Upper lobe of right lung (tissue), 1 donor: ENCODE data around the gene RTEL1. TPM values are rescaled to one million over a fixed set of nuclear protein-coding genes. Genes with fewer than 3 reads are reported as not detected.
A peak's percentile ranks its signal among the peaks of the same experiment; 100 is the strongest.

Experiments
- ATAC-seq: fragments of 200-7000 bp; cut with Tn5 transposase; one replicate; pipeline ENCODE4 v1.9.1; 2020; ENCODE audit warnings: mild to moderate bottlenecking, moderate library complexity
- DNase-seq: peaks from one replicate; pipeline ENCODE4 v3.0.0-alpha.2; 2020
- H3K27ac ChIP-seq: fragments of 200-600 bp; one replicate; pipeline ENCODE4 v1.8.0; 2022
- H3K27me3 ChIP-seq: fragments of 200-600 bp; one replicate; pipeline ENCODE4 v1.8.0; 2022; ENCODE audit warnings: mild to moderate bottlenecking
- H3K36me3 ChIP-seq: fragments of 200-600 bp; one replicate; pipeline ENCODE4 v1.8.0; 2022
- H3K4me1 ChIP-seq: fragments of 200-600 bp; one replicate; pipeline ENCODE4 v1.8.0; 2022
- H3K4me3 ChIP-seq: fragments of 200-600 bp; one replicate; pipeline ENCODE4 v1.8.0; 2022; ENCODE audit warnings: mild to moderate bottlenecking
- H3K9me3 ChIP-seq: fragments of 200-600 bp; one replicate; pipeline ENCODE4 v1.8.0; 2022
- CTCF ChIP-seq: fragments of 200-600 bp; IDR thresholded peaks from one replicate; pipeline ENCODE4 v1.8.0; 2022; ENCODE audit warnings: antibody characterized with exemption
- intact Hi-C: fragments of 100-400 bp; cut with DNase I; formaldehyde crosslinking; loops from one replicate; pipeline ENCODE4 v1.11.0; 2022
- total RNA-seq: library from RNA; stranded (reverse); fragmentation: NEBNext Ultra II Directional; extraction: Animal tissue kit (Norgen Biotek cat#: 25700); gene quantifications from one replicate; pipeline ENCODE4 v1.2.1, GENCODE V29; 2021
- donor health status: DM: no; HTN: yes; CAD: no; lungs with severe emphysema.

RTEL1 gene
- total RNA-seq, 1 donor from 2014 or later: 26.7 TPM

DNA sequence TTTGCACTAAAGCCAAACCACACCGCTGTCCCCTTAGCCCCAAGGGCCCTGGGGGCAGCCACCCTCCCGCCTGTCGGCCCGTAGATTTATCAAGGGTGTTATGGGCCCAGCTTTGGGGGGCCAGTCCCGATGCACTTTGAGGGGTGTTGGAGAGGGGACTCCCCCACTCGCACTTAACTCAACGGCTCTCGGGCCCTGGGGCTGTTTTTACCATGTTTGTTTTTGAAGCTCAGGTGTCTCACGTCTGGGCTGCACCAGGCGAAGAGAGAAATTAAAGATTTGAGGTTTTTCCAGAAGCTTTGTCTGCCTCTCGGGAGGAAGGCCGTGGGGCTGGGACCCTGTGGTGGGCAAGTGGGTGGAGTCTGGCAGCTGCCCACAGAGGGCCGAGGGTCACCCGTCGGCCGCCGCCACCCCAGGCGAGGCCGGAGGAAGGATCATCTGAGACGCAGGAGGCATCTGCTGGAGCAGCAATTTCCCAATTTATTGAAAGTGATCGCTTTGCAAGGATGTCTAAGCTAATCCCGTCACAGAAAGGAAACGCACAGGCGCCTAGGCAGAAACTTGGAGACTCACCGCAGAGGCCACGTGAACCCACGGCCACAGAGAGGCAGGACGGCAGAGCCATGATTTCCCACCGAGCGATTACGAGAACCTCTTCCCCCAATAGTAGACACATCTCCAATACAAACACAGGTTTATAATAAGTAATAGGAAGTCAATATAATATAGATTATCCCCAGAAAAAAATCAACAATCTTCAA lies 85.3 kb downstream of the RTEL1 start:
- ATAC-seq (no peak), DNase-seq (peak; percentile 57)
- peaks cover 26% of the 10 kb centered on the region for H3K36me3 ChIP-seq
- H3K27ac ChIP-seq: no peak overlapping the region
- H3K4me1 ChIP-seq: peaks cover 20% of the 10 kb centered on the region
- H3K4me3 ChIP-seq: no peak overlapping the region
- H3K9me3 ChIP-seq: no peaks in the 10 kb centered on the region
- intact Hi-C loops: no loop called here
- TF ChIP-seq CTCF: no peak
- no peaks in the 10 kb centered on the region for H3K27me3 ChIP-seq

DNA sequence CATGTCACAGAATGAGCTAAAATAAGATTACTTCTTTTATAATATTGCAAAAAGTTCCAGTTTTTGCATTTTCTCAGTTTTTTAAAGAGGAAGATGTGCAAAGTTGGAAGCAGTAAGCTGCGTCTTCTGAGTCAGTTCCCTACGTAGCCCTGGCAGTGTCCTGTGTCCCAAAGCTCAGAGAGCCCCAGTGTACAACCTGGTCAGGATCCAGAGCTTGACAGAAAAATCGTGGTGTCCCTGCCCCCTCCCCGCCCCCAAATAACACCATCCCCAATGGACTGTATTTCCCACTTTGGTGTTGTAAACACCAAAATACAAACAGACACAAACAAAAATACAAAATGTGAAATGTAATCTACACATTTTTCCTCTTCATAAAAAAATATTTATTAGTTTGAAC lies 86.0 kb downstream of the RTEL1 start:
- Histone ChIP-seq H3K4me1 (peaks cover 12% of the 10 kb centered on the region), H3K4me3 (no peak overlapping the region), H3K9me3 (no peaks in the 10 kb centered on the region), H3K27ac (no peak overlapping the region), H3K36me3 (peaks cover 26% of the 10 kb centered on the region), H3K27me3 (no peaks in the 10 kb centered on the region)
- intact Hi-C loops: no loop called here
- TF ChIP-seq CTCF: no peak
- ATAC-seq (no peak), DNase-seq (no peak)

GRCh38 chr20:63744574-63745423 lies 86.7 kb downstream of the RTEL1 start:
- no peak for TF ChIP-seq CTCF
- H3K27ac ChIP-seq: no peak overlapping the region
- ATAC-seq: no peak
- peaks cover 26% of the 10 kb centered on the region for H3K36me3 ChIP-seq
- no peaks in the 10 kb centered on the region for H3K27me3 ChIP-seq
- no peak overlapping the region for H3K4me3 ChIP-seq
- DNase-seq: peak; percentile 46
- H3K9me3 ChIP-seq: no peaks in the 10 kb centered on the region
- intact Hi-C loops: no loop called here
- H3K4me1 ChIP-seq: peaks cover 11% of the 10 kb centered on the region

DNA sequence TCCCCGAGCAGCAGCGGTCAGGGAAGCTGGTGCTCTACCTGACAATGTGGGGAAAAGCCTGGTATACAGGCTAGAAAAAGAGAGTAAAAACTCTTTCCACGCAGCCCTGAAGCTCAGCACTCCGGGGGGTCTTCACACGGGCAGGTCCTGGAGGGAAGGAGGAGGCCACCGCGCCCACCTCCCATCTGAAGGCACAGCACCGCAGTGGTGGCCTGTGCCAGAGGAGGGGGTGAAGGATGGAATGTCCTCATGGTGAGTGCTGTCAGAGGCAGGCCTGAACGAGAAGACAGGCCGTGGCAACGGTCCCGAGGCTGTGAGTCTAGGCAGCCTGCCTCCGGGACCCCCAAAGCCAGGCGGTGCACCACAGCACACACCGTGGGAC lies 87.3 kb downstream of the RTEL1 start:
- Histone ChIP-seq H3K4me1 (peaks cover 11% of the 10 kb centered on the region), H3K36me3 (peaks cover 26% of the 10 kb centered on the region), H3K9me3 (no peaks in the 10 kb centered on the region), H3K27ac (no peak overlapping the region), H3K27me3 (no peaks in the 10 kb centered on the region), H3K4me3 (no peak overlapping the region)
- ATAC-seq (no peak), DNase-seq (no peak)
- no peak for TF ChIP-seq CTCF
- intact Hi-C loops: no loop called here

Other genes starting within 250 kb of the RTEL1 start
- not detected for gene KCNQ2, start 185.7 kb upstream of the RTEL1 start, total RNA-seq
- gene EEF1A2, start 159.2 kb upstream of the RTEL1 start, total RNA-seq: 0.67 TPM
- 355 TPM for gene PPDPF, start 137.5 kb upstream of the RTEL1 start, total RNA-seq
- gene PTK6, start 120.9 kb upstream of the RTEL1 start, total RNA-seq: 4.9 TPM
- gene SRMS, start 110.6 kb upstream of the RTEL1 start, total RNA-seq: not detected
- gene FNDC11, start 104.2 kb upstream of the RTEL1 start, total RNA-seq: 0.32 TPM
- gene HELZ2, start 84.1 kb upstream of the RTEL1 start, total RNA-seq: 53.3 TPM
- 11.3 TPM for gene GMEB2, start 31.2 kb upstream of the RTEL1 start, total RNA-seq
- 12.4 TPM for gene STMN3, start 4.9 kb upstream of the RTEL1 start, total RNA-seq
- gene TNFRSF6B, start 38.3 kb downstream of the RTEL1 start, total RNA-seq: 14.4 TPM
- 49.4 TPM for gene ARFRP1, start 49.7 kb downstream of the RTEL1 start, total RNA-seq
- 27.6 TPM for gene ZGPAT, start 49.7 kb downstream of the RTEL1 start, total RNA-seq
- 7.8 TPM for gene LIME1, start 78.4 kb downstream of the RTEL1 start, total RNA-seq
- 64.1 TPM for gene SLC2A4RG, start 81.5 kb downstream of the RTEL1 start, total RNA-seq
- gene ZBTB46, start 173.0 kb downstream of the RTEL1 start, total RNA-seq: 19.7 TPM
- gene ABHD16B, start 203.2 kb downstream of the RTEL1 start, total RNA-seq: not detected
- 81.5 TPM for gene TPD52L2, start 207.0 kb downstream of the RTEL1 start, total RNA-seq
- gene DNAJC5, start 236.8 kb downstream of the RTEL1 start, total RNA-seq: 49.8 TPM